Stimulated activated naive CD8-positive, alpha-beta T cell treated with anti-CD3 and anti-CD28 coated beads, Interleukin-15, Interleukin-2, amounts not matched to agents 100 U/mL and 50 U/mL, for 24 hours (primary cell): Measurements from ENCODE around the gene NISCH.

Source experiments
- ATAC-seq: fragments of 150-1000 bp; cut with Tn5 transposase; one replicate; pipeline ENCODE4 v1.10.0; 2021
- DNase-seq: peaks from one replicate; pipeline ENCODE4 v3.0.0; 2021

The NISCH gene

DNA sequence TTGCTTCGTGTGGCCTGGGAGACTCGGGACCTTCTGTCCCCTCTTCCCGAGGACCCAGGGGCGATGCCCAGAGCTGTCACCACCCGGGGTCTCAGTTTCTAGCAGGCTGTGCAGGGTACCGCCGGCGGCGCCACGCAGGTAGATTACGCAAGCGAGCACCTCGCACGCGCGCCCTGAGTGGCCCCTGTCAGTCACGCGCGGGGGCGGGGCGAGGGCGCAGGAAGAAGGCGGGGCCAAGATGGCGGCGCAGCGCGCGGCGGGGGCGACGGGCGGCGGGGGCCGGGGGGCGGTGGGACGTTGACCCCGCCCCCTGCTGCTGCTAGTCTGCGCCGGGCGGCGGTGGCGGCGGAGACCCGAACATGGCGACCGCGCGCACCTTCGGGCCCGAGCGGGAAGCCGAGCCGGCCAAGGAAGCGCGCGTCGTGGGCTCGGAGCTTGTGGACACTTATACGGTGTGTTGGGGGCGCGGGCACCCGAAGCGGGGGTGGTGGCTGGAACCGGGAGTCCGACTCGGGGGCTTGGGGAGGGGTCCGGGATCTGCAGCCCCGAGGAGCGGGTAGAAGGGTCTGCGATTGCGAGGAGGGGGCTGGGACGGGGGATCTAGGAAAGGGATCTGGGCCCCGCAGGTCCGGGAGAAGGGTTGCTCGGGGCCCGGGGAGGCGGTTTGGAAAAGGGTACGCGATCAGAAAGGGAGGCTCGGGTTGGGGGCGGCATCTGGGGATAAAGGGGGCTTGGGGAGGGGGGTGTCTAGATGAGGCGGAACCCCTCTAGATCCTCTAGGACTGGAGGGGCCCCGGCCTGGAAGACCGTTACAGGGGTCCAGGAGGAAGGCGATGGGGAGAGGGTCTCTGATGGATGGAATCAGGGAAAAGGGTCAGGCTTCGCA is at the start of gene NISCH:
Gene NISCH (plus strand): TSS at position 322 of the 886 bp plus-strand sequence. CDS start 38 bp downstream, at position 360.
- peak; percentile 99 for DNase-seq
- ATAC-seq: peak; percentile 86

DNA sequence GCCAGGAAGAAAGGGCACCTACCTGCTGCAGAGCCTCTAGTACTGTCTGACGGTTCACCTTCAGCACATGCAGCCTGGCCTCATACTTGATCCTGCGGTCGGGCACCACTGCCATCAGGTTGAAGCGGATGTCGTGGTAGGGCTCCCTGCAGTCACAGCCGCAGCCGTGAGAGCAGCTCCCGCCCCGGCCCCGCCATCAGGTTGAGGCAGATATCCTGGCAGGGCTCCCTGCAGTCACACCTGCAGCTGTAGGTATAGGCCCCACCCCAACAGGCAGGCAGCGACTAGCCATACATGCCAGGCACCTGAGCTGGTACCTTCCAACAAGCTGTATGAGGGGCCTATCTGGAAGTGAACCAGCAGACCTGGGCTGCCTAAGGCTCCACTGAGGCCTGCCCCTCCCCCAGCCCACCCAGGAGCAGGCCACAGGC is 49.2 kb upstream of the NISCH start:
- ATAC-seq (no peak), DNase-seq (no peak)

DNA sequence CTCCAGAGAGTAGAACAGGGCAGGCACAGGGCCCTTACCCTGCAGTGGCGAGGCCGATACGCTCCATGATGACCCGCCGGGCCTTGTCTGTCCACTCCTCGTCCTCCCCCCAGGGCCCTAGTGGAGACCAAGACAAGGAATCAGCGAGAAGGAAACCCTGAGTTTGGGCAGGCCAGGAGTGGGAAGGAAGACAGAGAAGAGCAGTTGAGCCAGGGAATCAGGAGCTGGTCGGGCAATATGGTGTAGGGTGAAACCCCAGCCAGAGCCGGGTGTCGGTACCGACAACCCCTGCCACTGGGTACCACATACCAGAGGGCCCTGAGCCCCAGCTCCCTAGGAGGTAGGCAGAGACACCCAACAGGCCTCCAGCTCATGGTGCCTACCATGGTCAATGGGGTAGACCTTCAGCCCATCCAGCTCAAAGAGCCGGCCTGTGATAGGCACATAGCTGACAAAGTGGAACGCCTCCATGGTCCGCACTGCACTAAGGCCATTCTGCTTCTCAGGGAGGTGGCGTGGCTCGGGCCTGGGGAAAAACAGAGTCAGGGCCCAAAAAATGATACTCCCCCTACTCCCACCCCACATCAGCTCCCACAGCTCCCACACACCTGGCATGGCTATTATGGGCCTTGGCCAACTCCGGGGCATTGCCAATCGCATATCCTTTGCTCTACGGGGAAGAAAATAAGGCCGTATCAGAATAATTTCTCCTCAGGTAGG is 48.5 kb upstream of the NISCH start:
- ATAC-seq: no peak
- DNase-seq: no peak

DNA sequence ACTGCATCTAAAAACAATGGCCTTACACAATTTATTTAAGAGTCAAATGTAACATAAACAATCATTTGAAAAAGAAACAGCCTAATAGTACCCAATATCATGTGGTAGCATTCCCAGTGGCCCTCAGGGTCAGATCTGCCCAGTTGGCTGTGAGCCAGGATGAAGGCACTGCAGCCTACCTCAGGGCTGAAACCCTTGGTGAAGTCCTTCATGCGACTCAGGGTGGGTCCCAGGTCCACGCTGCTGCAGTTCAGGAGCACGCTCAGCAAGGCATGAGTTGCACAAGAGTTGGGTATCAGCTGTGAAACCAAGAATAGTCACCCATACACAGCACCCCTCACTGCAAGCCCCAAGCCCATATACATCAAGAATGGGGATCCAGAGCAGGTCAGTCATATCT is 47.6 kb upstream of the NISCH start:
- DNase-seq (no peak), ATAC-seq (no peak)

DNA sequence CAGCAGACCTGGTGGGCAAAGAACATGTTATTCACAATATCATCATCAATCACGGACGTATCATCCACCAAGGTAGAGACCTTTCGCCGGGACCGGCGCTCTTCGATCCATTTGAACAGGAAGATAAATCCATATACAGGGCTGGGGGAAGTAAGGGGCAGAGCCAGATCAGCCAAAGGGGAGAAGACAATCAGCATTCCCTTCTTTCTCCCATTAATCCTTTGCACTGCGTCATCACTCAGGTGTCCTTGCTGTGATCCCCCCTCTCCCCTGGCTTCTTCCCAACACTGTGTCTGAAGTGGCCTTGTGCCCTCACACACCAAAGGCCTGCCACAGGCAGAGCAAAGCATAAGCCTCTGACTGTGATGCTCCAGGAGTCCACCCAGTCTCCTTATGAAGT is 46.9 kb upstream of the NISCH start:
- ATAC-seq (no peak), DNase-seq (no peak)

DNA sequence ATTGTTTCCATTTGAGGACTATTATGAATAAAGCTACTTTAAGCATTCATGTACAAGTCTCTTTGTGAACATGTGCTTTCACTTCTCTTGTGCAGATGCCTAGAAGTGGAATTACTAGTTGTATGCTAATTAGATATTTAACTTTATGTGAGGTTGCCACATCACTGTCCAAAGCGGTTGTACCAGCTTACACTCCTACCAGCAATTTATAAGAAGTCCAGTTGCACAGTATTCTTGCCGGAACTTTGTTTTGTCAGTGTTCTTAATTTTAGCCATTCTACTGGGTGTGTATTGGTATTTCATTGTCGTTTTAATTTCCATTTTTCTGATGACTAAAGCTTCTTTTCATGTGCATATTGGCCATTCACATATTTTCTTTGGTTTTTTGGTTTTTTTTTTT is 39.6 kb upstream of the NISCH start:
- DNase-seq (no peak), ATAC-seq (no peak)

DNA sequence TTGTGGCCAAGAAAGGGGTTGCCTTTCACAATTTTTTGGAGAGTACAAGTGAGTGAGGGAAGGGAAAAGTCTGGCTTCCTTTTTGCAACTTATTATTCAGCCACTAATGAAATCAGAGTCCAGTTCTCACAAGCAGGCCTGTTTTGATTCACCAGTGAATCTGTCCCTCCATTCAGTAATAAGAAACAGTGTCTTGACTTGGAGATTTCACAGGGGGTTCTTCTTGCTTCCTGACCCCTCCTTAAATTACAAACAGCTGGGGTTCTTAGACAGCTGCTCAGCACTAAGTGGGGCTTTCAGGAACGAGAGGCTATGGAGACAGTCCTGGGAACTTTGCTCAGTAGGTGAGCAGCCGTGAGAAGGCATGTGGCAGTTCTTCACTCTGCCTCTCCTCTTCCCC is 35.0 kb upstream of the NISCH start:
- ATAC-seq: no peak
- no peak for DNase-seq

DNA sequence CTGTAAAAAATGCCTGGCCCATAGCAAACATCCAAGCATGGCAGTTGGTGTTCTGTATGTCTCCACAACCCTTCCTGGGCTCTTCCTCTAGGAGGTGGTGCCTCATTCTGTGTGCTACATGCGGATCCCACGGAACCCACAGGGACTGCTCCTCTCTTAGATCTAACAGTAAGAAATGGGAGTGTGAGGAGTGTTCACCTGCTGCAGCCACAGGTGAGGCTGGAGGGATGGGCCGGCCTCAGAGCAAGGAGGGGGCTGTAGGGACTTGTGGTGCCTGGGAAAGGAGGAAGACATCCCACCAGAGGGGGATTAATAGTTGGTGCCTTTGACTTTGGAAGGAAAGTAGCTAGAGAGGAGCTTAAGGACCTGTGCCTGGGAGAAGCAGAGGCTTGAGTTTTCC is 32.7 kb upstream of the NISCH start:
- ATAC-seq: no peak

DNA sequence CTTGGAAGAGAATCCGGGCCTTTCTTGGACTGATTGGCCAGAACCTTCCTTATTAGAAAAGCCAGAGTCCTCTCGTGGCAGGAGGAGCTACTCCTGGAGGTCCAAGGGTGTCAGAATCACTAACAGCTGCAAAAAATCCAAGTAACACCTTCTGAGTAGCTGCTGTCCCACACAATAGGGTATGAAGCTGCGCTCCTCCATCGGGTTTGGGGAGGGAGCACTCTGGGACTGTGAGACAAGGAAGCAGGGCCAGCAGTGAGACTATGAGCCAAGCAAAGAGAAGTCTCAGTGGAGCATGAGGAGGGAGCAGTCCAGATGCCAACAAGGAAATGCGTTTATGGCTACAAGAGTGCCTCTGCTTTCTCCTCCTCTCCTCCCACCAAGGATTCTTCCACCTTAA is 32.2 kb upstream of the NISCH start:
- DNase-seq (no peak), ATAC-seq (no peak)

More for the DNA sequence above, 32.7 kb upstream of the NISCH start:
- no peak for DNase-seq

DNA sequence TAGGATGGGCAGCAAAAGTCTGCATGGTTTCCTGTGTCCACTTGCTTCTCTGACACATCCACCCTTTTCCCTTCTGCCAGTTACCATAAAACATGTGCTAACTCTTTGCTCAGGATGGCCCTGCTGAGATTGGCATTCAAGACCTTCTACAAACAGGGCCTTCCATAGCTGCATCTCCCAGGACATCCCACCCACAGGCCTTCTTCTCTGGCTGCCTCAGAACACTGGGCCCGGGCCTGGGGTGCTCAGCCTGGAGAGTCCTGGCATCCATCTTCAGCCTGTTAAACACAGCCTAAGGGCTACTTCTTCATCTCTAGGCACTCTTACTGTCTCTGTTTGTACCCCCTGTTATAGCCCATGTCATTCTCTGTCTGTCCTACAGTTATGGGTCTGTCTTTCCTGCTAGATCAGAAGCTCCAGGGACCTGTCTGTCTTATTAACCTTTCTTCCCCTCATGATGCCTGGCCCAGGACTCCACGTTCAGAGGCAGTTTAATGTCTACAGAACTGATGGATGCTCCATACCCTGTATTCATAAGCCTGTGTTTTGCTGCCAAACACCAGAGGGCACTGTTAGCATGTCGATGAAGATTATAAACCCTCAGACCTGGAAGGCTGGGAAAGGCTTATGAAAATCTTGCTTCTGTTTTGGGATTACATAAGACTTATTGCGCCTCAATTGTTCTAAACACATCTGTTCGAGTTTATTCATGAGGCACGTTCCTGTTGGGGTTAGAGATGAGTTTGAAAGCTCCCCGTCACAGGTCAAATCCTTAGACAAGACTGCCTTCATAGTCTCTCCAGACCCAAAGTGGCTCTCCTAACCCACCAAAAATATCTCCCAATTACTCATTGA is 27.0 kb upstream of the NISCH start:
- ATAC-seq: peak; percentile 84
- DNase-seq: no peak

DNA sequence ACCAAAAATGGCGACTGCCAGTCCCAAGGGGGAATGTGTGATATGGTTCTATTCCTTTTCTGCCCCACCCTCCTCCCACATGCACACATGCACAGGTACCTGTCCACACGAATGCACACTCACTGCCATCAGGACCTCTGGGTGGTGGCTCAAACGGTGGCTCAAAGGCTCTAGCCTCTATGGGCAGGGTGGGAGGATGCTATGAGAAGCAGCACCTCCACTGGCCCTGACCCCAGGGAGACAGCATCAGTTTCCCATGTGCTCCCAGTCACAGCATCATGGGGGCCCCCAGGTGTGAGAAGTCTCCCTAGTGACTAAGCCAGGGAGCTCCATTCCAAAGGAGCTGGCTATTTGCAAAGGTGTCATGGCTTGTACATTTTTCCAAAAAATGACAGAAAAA is 26.4 kb upstream of the NISCH start:
- DNase-seq: no peak
- ATAC-seq: no peak

DNA sequence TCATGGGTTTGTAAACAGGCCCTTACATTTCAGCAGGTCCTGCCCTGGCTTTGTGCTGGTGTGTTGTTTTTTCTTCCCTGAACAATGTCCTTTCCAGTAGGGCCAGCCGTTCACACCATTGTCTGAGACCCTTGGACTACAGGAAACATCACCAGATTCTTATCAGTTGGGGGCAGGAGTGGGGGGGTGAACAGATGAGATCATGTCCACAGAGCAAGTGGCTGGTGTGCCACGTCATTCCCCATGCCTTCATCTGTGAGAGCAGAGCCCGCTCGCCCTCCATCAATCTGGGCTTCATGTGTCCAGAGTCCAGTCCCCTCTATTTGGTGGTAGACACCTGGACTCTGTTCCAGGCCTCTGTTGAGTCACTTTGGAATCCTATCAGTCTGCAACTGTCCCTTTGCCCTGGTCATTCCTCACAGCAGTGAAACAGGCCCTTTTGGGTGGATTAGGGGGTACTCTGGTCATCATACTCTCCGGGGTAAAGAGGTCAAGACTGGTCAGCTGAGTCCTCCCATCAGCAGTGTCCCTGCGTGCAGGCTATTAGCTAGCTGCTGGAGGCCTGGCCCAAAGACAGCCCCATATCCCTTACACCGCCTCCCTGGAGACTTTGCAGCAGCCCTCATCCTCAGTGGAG is 25.5 kb upstream of the NISCH start:
- no peak for DNase-seq
- no peak for ATAC-seq

DNA sequence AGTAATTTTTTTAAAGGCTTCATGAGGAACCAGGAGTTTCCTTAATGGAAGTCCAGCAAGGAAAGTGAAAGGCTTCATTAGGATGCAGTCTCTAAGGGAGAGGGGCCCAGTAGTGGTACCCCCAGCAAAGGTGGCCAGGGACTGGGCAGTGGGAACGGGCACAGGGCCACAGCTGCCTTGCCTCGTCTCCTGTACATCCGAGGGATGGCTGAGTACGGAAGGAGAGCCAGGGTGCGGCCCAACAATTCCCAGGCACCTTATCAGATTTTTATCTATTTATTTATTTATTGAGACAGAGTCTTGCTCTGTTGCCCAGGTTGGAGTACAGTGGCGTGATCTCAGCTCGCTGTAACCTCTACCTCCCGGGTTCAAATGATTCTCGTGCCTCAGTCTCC is 25.0 kb upstream of the NISCH start:
- DNase-seq (no peak), ATAC-seq (no peak)

DNA sequence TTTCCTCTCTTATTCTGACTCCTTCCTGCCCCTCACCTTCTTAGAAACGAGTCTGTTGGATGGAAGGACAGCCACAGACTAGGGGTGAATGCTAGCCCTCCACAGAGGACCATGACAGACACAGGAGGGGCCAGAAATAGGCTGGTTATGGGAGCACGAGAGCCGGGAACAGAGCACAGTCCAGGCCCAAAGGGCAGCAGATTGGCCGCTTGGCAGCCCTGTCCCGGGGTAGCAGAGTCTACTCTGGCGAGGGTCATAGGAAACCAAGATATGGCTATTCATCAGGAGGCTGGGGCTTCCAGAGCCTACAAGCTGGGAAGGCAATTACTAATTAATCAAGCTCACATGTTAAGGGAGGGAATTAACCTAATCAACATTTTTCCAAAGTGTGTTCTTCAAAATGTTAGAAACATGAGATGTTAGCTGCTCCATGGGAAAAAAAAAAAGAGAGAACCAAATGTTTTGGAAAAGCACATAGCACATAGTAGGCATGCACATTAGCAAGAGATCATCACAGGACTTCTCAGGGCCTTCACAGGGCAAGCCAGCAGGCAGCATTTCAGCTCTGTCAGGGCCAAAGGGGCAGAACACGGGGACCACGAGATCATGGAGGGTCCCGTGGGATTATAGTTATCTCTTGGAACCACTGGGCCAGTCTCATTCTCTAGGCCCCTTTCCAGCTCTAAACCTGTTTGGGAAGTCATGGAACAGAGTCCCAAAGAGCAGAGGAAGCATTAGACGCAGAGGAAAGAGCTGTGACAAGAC is 23.8 kb upstream of the NISCH start:
- ATAC-seq (no peak), DNase-seq (no peak)

DNA sequence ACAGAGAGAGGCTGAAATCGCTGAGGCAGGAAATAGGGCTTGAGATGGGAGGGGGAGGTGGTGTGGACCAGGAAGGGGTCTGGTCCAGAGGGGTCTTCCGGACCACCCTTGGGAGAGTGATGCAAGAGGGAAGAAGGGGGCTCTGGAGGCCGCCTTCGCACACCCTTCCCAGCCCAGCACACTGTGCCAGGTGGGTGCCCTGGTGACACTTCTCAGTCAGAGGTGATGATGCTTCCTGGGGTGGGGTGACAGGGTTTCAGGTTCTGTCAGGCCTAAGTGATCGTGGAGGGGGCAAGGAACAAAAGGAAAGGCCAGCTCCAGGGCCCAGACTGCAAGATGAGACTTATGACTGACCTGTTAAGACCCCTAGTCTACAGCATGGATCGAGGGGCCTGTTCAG is 23.2 kb upstream of the NISCH start:
- ATAC-seq: no peak
- no peak for DNase-seq

DNA sequence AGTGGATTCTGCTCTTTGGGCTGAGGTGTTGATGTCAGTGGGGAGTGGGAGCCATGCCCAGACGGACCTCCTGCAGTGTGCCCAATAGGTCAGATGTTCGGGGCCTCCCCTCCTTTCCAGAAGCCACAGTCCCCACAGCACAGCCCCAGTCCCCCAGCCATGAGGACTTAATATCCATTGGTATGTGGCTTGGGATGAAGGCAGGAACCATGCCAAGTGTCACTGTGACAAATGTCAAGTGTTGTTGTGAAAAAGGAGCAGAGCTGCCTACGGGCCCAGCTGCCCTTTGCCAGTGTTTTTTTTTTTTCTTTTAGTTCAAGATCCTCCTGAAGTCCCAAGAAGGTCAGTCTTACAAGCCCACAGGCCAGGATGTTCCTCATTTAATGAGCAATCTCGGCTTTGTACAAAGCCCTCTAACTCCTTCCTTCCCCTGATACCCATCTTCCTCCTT is 22.7 kb upstream of the NISCH start:
- DNase-seq (no peak), ATAC-seq (no peak)

DNA sequence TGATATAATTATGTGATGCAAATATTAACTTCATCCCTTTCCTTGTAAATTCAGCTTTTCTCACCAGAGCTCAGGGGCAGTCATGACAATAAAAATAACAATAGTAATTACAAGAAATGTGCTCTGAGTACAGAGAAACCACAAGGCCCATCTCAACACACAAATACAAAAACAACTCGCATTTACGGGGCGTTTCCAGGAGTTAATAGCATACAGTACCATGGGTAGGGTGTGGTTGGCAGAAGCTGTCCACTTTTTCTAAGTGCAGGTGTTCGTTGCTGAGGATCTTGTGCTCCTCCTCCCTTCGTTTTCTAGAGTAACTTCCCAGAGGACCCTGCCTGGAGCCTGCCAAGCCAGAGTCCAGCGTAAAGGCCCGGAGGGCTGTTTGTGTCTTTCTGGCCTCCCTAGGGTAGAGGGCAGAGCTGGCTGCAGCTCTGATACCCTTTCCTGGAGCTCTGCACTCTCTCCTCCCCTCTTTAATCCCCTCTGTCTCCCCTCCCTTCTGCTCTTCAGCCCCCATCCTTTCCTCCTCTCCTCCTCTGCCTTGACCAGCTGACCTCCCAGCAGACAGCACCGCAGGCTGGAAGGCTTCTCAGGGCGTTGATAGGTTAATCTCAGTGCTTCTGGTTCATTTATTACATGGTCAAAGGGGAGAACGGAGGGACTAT is 21.9 kb upstream of the NISCH start:
- ATAC-seq (no peak), DNase-seq (no peak)

DNA sequence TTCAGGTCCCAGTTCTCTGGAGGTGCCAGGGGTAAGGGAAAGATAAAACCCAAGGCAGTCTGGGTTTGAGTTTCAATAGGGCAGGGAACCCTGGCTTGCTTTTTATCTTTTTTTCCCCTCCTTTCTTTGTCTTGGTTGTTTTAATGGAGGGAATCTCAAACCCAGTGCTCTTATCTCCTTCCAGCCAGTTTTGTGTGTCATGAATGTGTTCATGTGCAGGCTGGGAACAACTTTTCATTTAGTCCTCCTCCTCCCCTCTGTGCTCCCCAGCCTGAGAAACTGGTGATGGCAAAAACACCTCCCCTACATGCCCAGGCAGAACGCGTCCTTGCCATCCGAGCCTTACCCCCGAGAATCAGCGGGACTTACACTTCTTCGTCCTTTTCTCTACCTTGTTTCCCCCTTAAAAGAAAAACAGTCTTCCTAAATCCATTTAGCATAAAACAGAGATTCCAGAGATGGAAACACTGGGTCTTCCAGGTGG is 21.4 kb upstream of the NISCH start:
- DNase-seq (no peak), ATAC-seq (no peak)

DNA sequence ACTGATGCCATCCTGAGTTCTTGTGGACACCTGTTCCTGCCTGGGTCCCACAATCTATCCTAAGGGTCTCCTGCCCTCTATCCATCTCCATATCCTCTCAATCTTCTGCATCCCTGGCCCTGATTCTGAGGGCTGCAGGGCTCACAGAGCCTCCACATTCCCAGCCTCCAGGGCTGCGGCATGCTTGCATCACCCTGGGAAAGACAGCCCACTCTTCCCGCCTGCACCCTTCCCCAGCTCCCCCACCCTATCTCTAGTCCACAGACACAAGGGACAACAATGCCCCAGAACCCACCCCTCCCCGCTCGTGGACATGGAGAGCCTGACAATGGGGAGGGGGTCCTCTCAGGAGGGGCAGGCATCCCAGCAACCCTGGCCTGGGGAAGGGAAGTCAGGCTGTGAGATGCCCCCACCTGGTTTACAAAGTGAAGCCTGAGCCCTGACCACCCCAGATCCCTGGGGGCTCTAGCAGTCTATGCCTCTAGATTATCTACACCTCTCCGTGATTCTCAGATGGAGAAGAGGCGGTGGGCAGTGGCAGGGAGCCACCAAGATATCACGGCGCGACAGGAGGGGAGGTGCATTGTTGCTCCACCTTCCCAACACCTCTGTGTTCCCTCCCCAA is 20.8 kb upstream of the NISCH start:
- ATAC-seq: no peak

More for the DNA sequence above, 20.8 kb upstream of the NISCH start:
- no peak for DNase-seq
